HepG2 (cell line): Measurements from ENCODE around the gene ABI2. TPM values are rescaled to one million over a fixed set of nuclear protein-coding genes. Genes with fewer than 3 reads are reported as not detected.

Experiments used
- AGO1 ChIP-seq: fragments of 200-400 bp; formaldehyde crosslinking; IDR thresholded peaks from 2 replicates; pipeline ENCODE4 v1.6.1; 2017; ENCODE audit warnings: mild to moderate bottlenecking, low read depth, low read length, moderate library complexity; ENCODE audit not compliant: poor library complexity, severe bottlenecking
- CHD4 ChIP-seq: fragments of 200-600 bp; sonication (generic); IDR thresholded peaks from 2 replicates; pipeline ENCODE4 v1.7.0; 2017; ENCODE audit warnings: mild to moderate bottlenecking, low read length, borderline replicate concordance
- ESRRA ChIP-seq: sonication (generic); formaldehyde crosslinking; IDR thresholded peaks from 2 replicates; pipeline ENCODE4 v1.5.1; 2020; ENCODE audit warnings: mild to moderate bottlenecking, low read depth, missing genetic modification reagents
- GABPA ChIP-seq, 2 experiments: IDR thresholded peaks; 2 replicates each; pipeline ENCODE4 v1.6.1; 2011 to 2016; ENCODE audit warnings: low read depth in 2 of 2, low read length in 1 of 2, missing biosample characterization in 1 of 2, missing genetic modification characterization in 1 of 2
- HNRNPH1 ChIP-seq: fragments of 200-400 bp; formaldehyde crosslinking; optimal IDR thresholded peaks from 2 replicates; pipeline ENCODE3; 2017; ENCODE audit warnings: mild to moderate bottlenecking, low read depth, low read length
- KDM2A ChIP-seq: sonication (generic); formaldehyde crosslinking; IDR thresholded peaks from 2 replicates; pipeline ENCODE4 v1.4.0; 2020; ENCODE audit warnings: low read depth, missing genetic modification reagents, borderline replicate concordance
- RFX3 ChIP-seq: IDR thresholded peaks from 2 replicates; pipeline ENCODE4 v1.6.1; 2016; ENCODE audit warnings: missing biosample characterization, missing genetic modification reagents
- SMYD3 ChIP-seq: sonication (generic); formaldehyde crosslinking; IDR thresholded peaks from 2 replicates; pipeline ENCODE4 v1.8.1; 2023; ENCODE audit warnings: mild to moderate bottlenecking, missing genetic modification reagents
- TCF12 ChIP-seq, 2 experiments: fragments of 450-650 bp in 1 of 2; sonication (generic) in 1 of 2; formaldehyde crosslinking in 1 of 2; IDR thresholded peaks; 2 replicates each; pipeline versions ENCODE4 v1.6.1 to v1.8.0; 2017 to 2022; ENCODE audit warnings: antibody characterized with exemption in 1 of 2, mild to moderate bottlenecking in 1 of 2, missing genetic modification reagents in 1 of 2, moderate library complexity in 1 of 2
- ZBTB42 ChIP-seq: sonication (generic); formaldehyde crosslinking; IDR thresholded peaks from 2 replicates; pipeline ENCODE4 v1.5.0; 2020; ENCODE audit warnings: mild to moderate bottlenecking, missing genetic modification reagents
- ZBTB7B ChIP-seq: sonication (generic); formaldehyde crosslinking; IDR thresholded peaks from 2 replicates; pipeline ENCODE4 v1.4.0; 2020; ENCODE audit warnings: missing genetic modification reagents
- ZMYM2 ChIP-seq: sonication (generic); formaldehyde crosslinking; IDR thresholded peaks from 2 replicates; pipeline ENCODE4 v1.8.0; 2022; ENCODE audit warnings: mild to moderate bottlenecking, missing genetic modification reagents
- ZNF251 ChIP-seq: sonication (generic); formaldehyde crosslinking; IDR thresholded peaks from 2 replicates; pipeline ENCODE4 v1.9.0; 2021; ENCODE audit warnings: mild to moderate bottlenecking, missing genetic modification reagents
- ZNF260 ChIP-seq: sonication (generic); formaldehyde crosslinking; IDR thresholded peaks from 2 replicates; pipeline ENCODE4 v1.4.0; 2020; ENCODE audit warnings: missing genetic modification reagents, low read depth, mild to moderate bottlenecking, borderline replicate concordance
- ZNF577 ChIP-seq: sonication (generic); formaldehyde crosslinking; IDR thresholded peaks from 2 replicates; pipeline ENCODE4 v1.4.0; 2020; ENCODE audit warnings: mild to moderate bottlenecking, low read depth, missing genetic modification reagents, borderline replicate concordance
- ZNF674 ChIP-seq: sonication (generic); formaldehyde crosslinking; IDR thresholded peaks from 2 replicates; pipeline ENCODE4 v1.5.0; 2020; ENCODE audit warnings: low read depth, mild to moderate bottlenecking, missing genetic modification reagents
- polyA plus RNA-seq, 8 experiments: library from polyadenylated mRNA; depleted of rRNA in 3 of 8; stranded (reverse) in 7 of 8; unstranded in 1 of 8; fragments of >200 nt; fragmentation: Illumina TruSeq in 4 of 8; extraction: Trizol in 4 of 8; gene quantifications; 2 replicates each; pipeline versions ENCODE4 v1.2.1 to v1.2.3, GENCODE V29; 2011 to 2016; ENCODE audit warnings: low read depth in 4 of 8, missing spikeins in 1 of 8, mixed read lengths in 1 of 8; ENCODE audit not compliant: insufficient read depth in 1 of 8
- total RNA-seq, 5 experiments: library from RNA; depleted of rRNA; stranded (reverse); fragments of >200 nt; fragmentation: Illumina TruSeq; extraction: Trizol; gene quantifications; 2 replicates each; pipeline ENCODE4 v1.2.3, GENCODE V29; 2016; ENCODE audit warnings: low read depth in 1 of 5
- TF ChIP-seq, protein P1 (sequence below): sonication (generic); formaldehyde crosslinking; IDR thresholded peaks from 2 replicates; pipeline ENCODE4 v1.5.1; 2020; ENCODE audit warnings: mild to moderate bottlenecking, missing genetic modification reagents, moderate library complexity
- TF ChIP-seq, protein P2 (sequence below): sonication (generic); formaldehyde crosslinking; IDR thresholded peaks from 2 replicates; pipeline ENCODE4 v1.4.0; 2020; ENCODE audit warnings: missing genetic modification reagents
- TF ChIP-seq, protein P3 (sequence below): sonication (generic); formaldehyde crosslinking; IDR thresholded peaks from 2 replicates; pipeline ENCODE4 v1.8.1; 2023; ENCODE audit warnings: mild to moderate bottlenecking, moderate library complexity, missing genetic modification reagents
- TF ChIP-seq, protein P4 (sequence below): IDR thresholded peaks from 2 replicates; pipeline ENCODE4 v1.6.1; 2016; ENCODE audit warnings: missing compliant biosample characterization, missing genetic modification reagents, borderline replicate concordance
- TF ChIP-seq, protein P5 (sequence below): IDR thresholded peaks from 2 replicates; pipeline ENCODE4 v1.6.1; 2016

The ABI2 gene
- total and polyA plus RNA-seq, 2 of the 13 experiments (the other 11 are each of a cell fraction or from before 2014, with no cell fraction given), result 28.4 to 32.4 TPM

DNA sequence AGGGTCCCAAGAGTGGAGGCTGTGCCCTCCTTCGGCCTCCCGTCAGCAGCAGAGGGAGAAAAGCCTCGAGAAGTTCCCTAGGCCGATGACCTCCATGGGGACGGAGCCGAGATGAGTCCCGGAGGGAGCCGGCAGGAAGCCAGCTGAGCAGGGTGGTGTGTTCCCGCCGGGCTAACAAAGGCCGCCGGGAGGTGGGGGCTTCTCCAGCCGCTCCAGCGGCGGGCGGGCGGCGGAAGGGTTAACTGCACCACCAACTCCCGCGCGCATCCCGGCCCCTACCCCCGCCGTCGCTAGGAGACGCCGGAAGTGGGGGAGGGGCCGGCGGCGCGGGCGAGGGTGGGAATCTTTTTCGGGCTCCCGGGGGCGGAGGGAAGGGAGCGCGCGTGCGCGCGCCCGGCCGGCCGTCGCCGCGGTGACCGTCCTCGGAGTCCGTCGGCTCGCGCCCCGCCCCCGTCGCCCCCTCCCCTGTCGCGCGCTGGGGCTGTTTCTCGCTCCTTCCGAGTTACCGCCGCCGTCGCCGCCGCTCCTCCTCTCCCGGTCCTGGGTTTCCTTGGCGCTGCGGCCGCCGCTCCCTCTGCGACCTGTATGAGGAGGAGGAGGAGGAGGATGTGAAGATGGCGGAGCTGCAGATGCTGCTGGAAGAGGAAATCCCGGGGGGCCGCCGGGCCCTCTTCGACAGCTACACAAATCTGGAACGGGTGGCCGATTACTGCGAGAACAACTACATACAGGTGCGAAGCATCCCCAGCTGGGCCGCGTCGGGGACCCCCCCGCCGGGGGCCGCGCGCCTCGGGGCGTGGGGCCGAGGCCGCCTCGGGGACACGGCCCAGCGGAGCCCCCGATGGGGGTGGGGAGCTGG, at the start of gene ABI2 (continued):
- TF ChIP-seq ZNF577 (CRISPR knock-in tag) (no peak), SMYD3 (CRISPR knock-in tag) (0 out of 2 replicates have a peak, but pooled peaks have one; percentile 31), AGO1 (no peak), ZMYM2 (CRISPR knock-in tag) (no peak), TCF12 (IDR thresholded peaks at IDR 0.05) (no peak), TCF12 (CRISPR knock-in tag; IDR thresholded peaks at IDR 0.05) (peak; percentile 44; the same call in 1 of the 2 replicates), RFX3 (CRISPR knock-in tag) (peak; percentile 94), ZBTB42 (peak; percentile 69; the same call in 1 of the 2 replicates), ESRRA (CRISPR knock-in tag) (no peak), ZNF251 (CRISPR knock-in tag) (no peak), CHD4 (no peak), GABPA (IDR thresholded peaks at IDR 0.05; ENCODE audit: low read depth, low read length) (peak; percentile 61), GABPA (CRISPR knock-in tag; IDR thresholded peaks at IDR 0.05; ENCODE audit: low read depth) (peak; percentile 84), ZNF260 (CRISPR knock-in tag) (no peak), ZNF674 (CRISPR knock-in tag) (no peak), KDM2A (CRISPR knock-in tag) (peak; percentile 87), ZBTB7B (peak; percentile 95), HNRNPH1 (no peak)
- TF ChIP-seq, protein P1, sequence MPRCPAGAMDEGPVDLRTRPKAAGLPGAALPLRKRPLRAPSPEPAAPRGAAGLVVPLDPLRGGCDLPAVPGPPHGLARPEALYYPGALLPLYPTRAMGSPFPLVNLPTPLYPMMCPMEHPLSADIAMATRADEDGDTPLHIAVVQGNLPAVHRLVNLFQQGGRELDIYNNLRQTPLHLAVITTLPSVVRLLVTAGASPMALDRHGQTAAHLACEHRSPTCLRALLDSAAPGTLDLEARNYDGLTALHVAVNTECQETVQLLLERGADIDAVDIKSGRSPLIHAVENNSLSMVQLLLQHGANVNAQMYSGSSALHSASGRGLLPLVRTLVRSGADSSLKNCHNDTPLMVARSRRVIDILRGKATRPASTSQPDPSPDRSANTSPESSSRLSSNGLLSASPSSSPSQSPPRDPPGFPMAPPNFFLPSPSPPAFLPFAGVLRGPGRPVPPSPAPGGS (CRISPR knock-in tag), result peak; percentile 61; the same call in 1 of the 2 replicates
- TF ChIP-seq, protein P2, sequence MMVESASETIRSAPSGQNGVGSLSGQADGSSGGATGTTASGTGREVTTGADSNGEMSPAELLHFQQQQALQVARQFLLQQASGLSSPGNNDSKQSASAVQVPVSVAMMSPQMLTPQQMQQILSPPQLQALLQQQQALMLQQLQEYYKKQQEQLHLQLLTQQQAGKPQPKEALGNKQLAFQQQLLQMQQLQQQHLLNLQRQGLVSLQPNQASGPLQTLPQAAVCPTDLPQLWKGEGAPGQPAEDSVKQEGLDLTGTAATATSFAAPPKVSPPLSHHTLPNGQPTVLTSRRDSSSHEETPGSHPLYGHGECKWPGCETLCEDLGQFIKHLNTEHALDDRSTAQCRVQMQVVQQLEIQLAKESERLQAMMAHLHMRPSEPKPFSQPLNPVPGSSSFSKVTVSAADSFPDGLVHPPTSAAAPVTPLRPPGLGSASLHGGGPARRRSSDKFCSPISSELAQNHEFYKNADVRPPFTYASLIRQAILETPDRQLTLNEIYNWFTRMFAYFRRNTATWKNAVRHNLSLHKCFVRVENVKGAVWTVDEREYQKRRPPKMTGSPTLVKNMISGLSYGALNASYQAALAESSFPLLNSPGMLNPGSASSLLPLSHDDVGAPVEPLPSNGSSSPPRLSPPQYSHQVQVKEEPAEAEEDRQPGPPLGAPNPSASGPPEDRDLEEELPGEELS (CRISPR knock-in tag), result no peak
- TF ChIP-seq, protein P3, sequence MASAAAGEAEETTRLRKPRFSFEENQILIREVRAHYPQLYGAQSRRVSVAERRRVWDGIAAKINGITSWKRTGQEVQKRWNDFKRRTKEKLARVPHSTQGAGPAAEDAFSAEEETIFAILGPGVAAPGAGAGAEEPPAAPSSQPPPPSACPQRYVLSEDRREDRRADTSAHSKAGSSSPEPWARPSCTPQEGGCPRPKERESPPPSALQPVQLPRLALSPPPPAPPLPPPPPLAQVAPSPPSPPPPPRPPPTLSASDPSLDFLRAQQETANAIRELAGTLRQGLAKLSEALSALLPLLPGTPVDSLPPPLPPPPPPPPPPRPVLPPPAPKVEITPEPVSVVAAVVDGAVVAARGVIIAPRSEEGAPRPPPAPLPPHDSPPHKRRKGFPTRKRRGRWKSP, result peak; percentile 55; the same call in 1 of the 2 replicates
- TF ChIP-seq, protein P4, sequence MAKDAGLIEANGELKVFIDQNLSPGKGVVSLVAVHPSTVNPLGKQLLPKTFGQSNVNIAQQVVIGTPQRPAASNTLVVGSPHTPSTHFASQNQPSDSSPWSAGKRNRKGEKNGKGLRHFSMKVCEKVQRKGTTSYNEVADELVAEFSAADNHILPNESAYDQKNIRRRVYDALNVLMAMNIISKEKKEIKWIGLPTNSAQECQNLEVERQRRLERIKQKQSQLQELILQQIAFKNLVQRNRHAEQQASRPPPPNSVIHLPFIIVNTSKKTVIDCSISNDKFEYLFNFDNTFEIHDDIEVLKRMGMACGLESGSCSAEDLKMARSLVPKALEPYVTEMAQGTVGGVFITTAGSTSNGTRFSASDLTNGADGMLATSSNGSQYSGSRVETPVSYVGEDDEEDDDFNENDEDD, result peak; percentile 83
- TF ChIP-seq, protein P5, sequence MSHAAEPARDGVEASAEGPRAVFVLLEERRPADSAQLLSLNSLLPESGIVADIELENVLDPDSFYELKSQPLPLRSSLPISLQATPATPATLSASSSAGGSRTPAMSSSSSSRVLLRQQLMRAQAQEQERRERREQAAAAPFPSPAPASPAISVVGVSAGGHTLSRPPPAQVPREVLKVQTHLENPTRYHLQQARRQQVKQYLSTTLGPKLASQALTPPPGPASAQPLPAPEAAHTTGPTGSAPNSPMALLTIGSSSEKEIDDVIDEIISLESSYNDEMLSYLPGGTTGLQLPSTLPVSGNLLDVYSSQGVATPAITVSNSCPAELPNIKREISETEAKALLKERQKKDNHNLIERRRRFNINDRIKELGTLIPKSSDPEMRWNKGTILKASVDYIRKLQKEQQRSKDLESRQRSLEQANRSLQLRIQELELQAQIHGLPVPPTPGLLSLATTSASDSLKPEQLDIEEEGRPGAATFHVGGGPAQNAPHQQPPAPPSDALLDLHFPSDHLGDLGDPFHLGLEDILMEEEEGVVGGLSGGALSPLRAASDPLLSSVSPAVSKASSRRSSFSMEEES, result peak; percentile 66
